K562 (cell line): Measurements from ENCODE around the gene CPM. TPM values are rescaled to one million over a fixed set of nuclear protein-coding genes. Genes with fewer than 3 reads are reported as not detected.

Experiments
- ATAC-seq: fragments of 200-7000 bp; cut with Tn5 transposase; 3 replicates; pipeline ENCODE4 v1.9.1; 2020; ENCODE audit warnings: moderate library complexity
- BruUV-seq: library from RNA; stranded (reverse); fragments of 400-500 nt; replicated peaks from 2 replicates; lab custom pipeline; 2021; lab: Mats Ljungman, UMichigan
- CTCF ChIA-PET: fragments of 300-600 bp; formaldehyde crosslinking; extraction: SDS; loops from one replicate; lab custom pipeline; 2021; ENCODE audit warnings: low intra/inter-chr PET ratio; lab: Yijun Ruan, JAX
- POLR2A ChIA-PET: fragments of 300-600, 350-650 bp; sonication (Branson Sonifier 250); formaldehyde crosslinking; extraction: SDS; loops from one replicate; lab custom pipeline; 2021; ENCODE audit warnings: antibody characterized with exemption, inconsistent platforms; lab: Yijun Ruan, JAX
- DNase-seq, 4 experiments: peaks; one replicate each; pipeline versions ENCODE4 v3.0.0 to v3.0.0-alpha.2; 2011 to 2018; ENCODE audit warnings: low spot score in 3 of 4, mixed read lengths in 3 of 4; ENCODE audit errors: extremely low read depth in 1 of 4
- FAIRE-seq: peaks from 2 replicates; lab custom pipeline; 2011; peaks lifted over from hg19 to GRCh38; lab: Jason Lieb, UNC
- H2AFZ ChIP-seq: 2 replicates; pipeline ENCODE4 v1.6.0; 2011; ENCODE audit warnings: low read depth, low read length, control low read depth, inconsistent platforms
- H3K27ac ChIP-seq: fragments of 200-600 bp; 3 replicates; pipeline ENCODE4 v1.8.0; 2011; ENCODE audit warnings: low read depth, mild to moderate bottlenecking, control low read depth, inconsistent platforms, low read length, moderate library complexity, mixed read lengths; ENCODE audit errors: extremely low read depth
- H3K27me3 ChIP-seq, 2 experiments: fragments of 300-600 bp in 1 of 2; 2 replicates in 1 of 2; 3 replicates in 1 of 2; pipeline versions ENCODE4 v1.6.0 to v1.8.0; 2011; ENCODE audit warnings: inconsistent platforms in 2 of 2, low read length in 2 of 2, mild to moderate bottlenecking in 1 of 2, mixed read lengths in 1 of 2, moderate library complexity in 1 of 2; ENCODE audit not compliant: control insufficient read depth in 2 of 2, insufficient read depth in 2 of 2
- H3K36me3 ChIP-seq: fragments of 300-600 bp; 3 replicates; pipeline ENCODE4 v1.8.0; 2011; ENCODE audit warnings: mild to moderate bottlenecking, low read length, inconsistent platforms; ENCODE audit not compliant: control insufficient read depth, insufficient read depth
- H3K4me1 ChIP-seq, 2 experiments: fragments of 200-600 bp in 1 of 2; replicated peaks in 1 of 2; 2 replicates in 1 of 2; 3 replicates in 1 of 2; pipeline versions ENCODE4 v1.5.1 to v1.8.0; 2011; ENCODE audit warnings: inconsistent platforms in 2 of 2, low read length in 2 of 2, mild to moderate bottlenecking in 1 of 2, mixed read lengths in 1 of 2, moderate library complexity in 1 of 2; ENCODE audit not compliant: control insufficient read depth in 2 of 2, insufficient read depth in 2 of 2
- H3K4me2 ChIP-seq: 2 replicates; pipeline ENCODE4 v1.6.1; 2011; ENCODE audit warnings: low read length, control low read depth, inconsistent platforms, mixed read lengths; ENCODE audit not compliant: insufficient read depth
- H3K4me3 ChIP-seq: fragments of 200-600 bp; sonication (generic), shearing (Covaris generic); 2 replicates; pipeline ENCODE4 v1.5.1; 2016; ENCODE audit warnings: control low read depth, inconsistent platforms
- H3K79me2 ChIP-seq: fragments of 200-600 bp; 3 replicates; pipeline ENCODE4 v1.8.0; 2011; ENCODE audit warnings: low read length, inconsistent platforms; ENCODE audit not compliant: control insufficient read depth, insufficient read depth
- H3K9ac ChIP-seq, 2 experiments: 2 replicates each; pipeline versions ENCODE4 v1.6.0 to v1.6.1; 2011; ENCODE audit warnings: low read depth in 2 of 2, low read length in 2 of 2, control low read depth in 1 of 2, inconsistent platforms in 1 of 2, mild to moderate bottlenecking in 1 of 2, mixed read lengths in 1 of 2; ENCODE audit not compliant: insufficient read depth in 1 of 2
- H3K9me1 ChIP-seq: one replicate; pipeline ENCODE4 v1.6.0; 2011; ENCODE audit warnings: inconsistent platforms, mild to moderate bottlenecking, low read length, moderate library complexity; ENCODE audit not compliant: control insufficient read depth, insufficient read depth
- H3K9me3 ChIP-seq: replicated peaks from 2 replicates; pipeline ENCODE4 v1.5.1; 2011; ENCODE audit warnings: low read depth, low read length, inconsistent platforms; ENCODE audit not compliant: control insufficient read depth, insufficient read depth
- H4K20me1 ChIP-seq: replicated peaks from 2 replicates; pipeline ENCODE4 v1.6.1; 2011; ENCODE audit warnings: low read length, inconsistent platforms, mixed read lengths; ENCODE audit not compliant: control insufficient read depth, insufficient read depth
- FOSL1 ChIP-seq: fragments of 200-800 bp; sonication (Bioruptor generic); conservative IDR thresholded peaks from 2 replicates; pipeline ENCODE4 v1.6.1; 2016; ENCODE audit warnings: missing genetic modification characterization, missing compliant biosample characterization
- HLTF ChIP-seq: fragments of 450-650 bp; IDR thresholded peaks from 2 replicates; pipeline ENCODE4 v1.6.1; 2016
- HNRNPUL1 ChIP-seq: fragments of 200-400 bp; formaldehyde crosslinking; IDR thresholded peaks from 2 replicates; pipeline ENCODE4 v1.6.1; 2017; ENCODE audit warnings: low read length
- RAD21 ChIP-seq, 2 experiments: fragments of 250-450 bp in 1 of 2; fragments of 450-650 bp in 1 of 2; sonication (Bioruptor Pico) in 1 of 2; formaldehyde crosslinking in 1 of 2; IDR thresholded peaks in 1 of 2; conservative IDR thresholded peaks in 1 of 2; 2 replicates each; pipeline versions ENCODE4 v1.4.0 to v1.8.0; 2020 to 2022; ENCODE audit warnings: mild to moderate bottlenecking in 2 of 2, moderate library complexity in 1 of 2
- RBFOX2 ChIP-seq: fragments of 200-400 bp; formaldehyde crosslinking; IDR thresholded peaks from 2 replicates; pipeline ENCODE4 v1.6.1; 2017; ENCODE audit warnings: low read depth, mild to moderate bottlenecking, low read length, moderate library complexity
- STAG1 ChIP-seq: sonication (generic); formaldehyde crosslinking; IDR thresholded peaks from 2 replicates; pipeline ENCODE4 v1.5.0; 2020; ENCODE audit warnings: missing genetic modification reagents, borderline replicate concordance
- ZBTB33 ChIP-seq: sonication (generic); formaldehyde crosslinking; IDR thresholded peaks from 2 replicates; pipeline ENCODE4 v1.8.1; 2023; ENCODE audit warnings: mild to moderate bottlenecking, missing genetic modification reagents
- WGBS: fragments of 100-300 bp; shearing (Covaris generic); methylation state at CpG from one replicate; pipeline ENCODE4 v1.1.6; 2016; ENCODE audit warnings: low coverage, mixed read lengths; ENCODE audit not compliant: insufficient coverage; ENCODE audit errors: missing lambda C conversion rate; 5-methylcytosine and 5-hydroxymethylcytosine counted together
- in situ Hi-C: fragments of 300-500 bp; cut with MboI; formaldehyde crosslinking; loops from 4 replicates; pipeline ENCODE4 v1.15.0; 2018; ENCODE audit warnings: inconsistent platforms, mixed read lengths
- intact Hi-C: fragments of 100-400 bp; cut with micrococcal nuclease; formaldehyde crosslinking; loops from 2 replicates; pipeline ENCODE4 v1.14.2; 2022
- polyA plus RNA-seq, 8 experiments: library from polyadenylated mRNA; depleted of rRNA in 4 of 8; stranded (reverse) in 5 of 8; unstranded in 3 of 8; fragments of >200 nt; fragmentation: Nextera tagmentation in 2 of 8; fragmentation: Illumina TruSeq in 1 of 8; extraction: Ambion mirVana in 2 of 8; extraction: Trizol in 1 of 8; gene quantifications; 2 replicates each; pipeline versions ENCODE4 v1.2.1 to v1.2.3, GENCODE V29; 2011 to 2014; ENCODE audit warnings: inconsistent platforms in 1 of 8, missing spikeins in 1 of 8
- total RNA-seq, 7 experiments: library from RNA; depleted of rRNA in 6 of 7; stranded (reverse); fragments of >200 nt in 6 of 7; fragmentation: Illumina TruSeq in 2 of 7; extraction: Trizol in 2 of 7; gene quantifications; 2 replicates each; pipeline versions ENCODE4 v1.2.1 to v1.2.3, GENCODE V29; 2011 to 2021; ENCODE audit warnings: low replicate concordance in 1 of 7
- TF ChIP-seq, protein P1 (sequence below): sonication (generic); formaldehyde crosslinking; IDR thresholded peaks from 2 replicates; pipeline ENCODE4 v1.8.0; 2022; ENCODE audit warnings: mild to moderate bottlenecking, missing genetic modification reagents

CPM gene
- total and polyA plus RNA-seq, 9 of the 15 experiments (the other 6 are each of a cell fraction or from before 2014, with no cell fraction given) = 0.31 TPM; not detected in 8

- H3K9me1 ChIP-seq = no peaks in the 10 kb centered on the region
- no peaks in the 10 kb centered on the region for H3K9me3 ChIP-seq
- peaks cover 86% of the 10 kb centered on the region for H3K36me3 ChIP-seq
- DNase-seq (no peak), ATAC-seq (no peak)
- 83% methylated on average over 4 of the region's 5 CpGs for WGBS
- no peak overlapping the region for H2AFZ ChIP-seq
- POLR2A ChIA-PET = interaction anchor here (1.3 to 6.7 kb wide), 3 partner anchors 7 to 13 kb away, joined by 4 to 41 read pairs (median 4); partner anchors contain the start of gene MDM2
- H3K4me3 ChIP-seq = no peak overlapping the region
- H3K27me3 ChIP-seq = no peaks in the 10 kb centered on the region
- H3K4me1 ChIP-seq = peaks cover 0 to 13% of the 10 kb centered on the region in 2 experiments; a peak in 4 of 5 replicates
- peaks cover 5% of the 10 kb centered on the region; the same call in 1 of the 2 replicates for H4K20me1 ChIP-seq
- H3K9ac ChIP-seq = no peak overlapping the region
- no TSS peak for BruUV-seq
- TF ChIP-seq RBFOX2 = 0 out of 2 replicates have a peak, but pooled peaks have one; percentile 15
- TF ChIP-seq FOSL1 (tag) = no peak
- TF ChIP-seq, all 486 proteins: peak for 1
- intact Hi-C loops (no loop called here), in situ Hi-C loops (no loop called here)
- CTCF ChIA-PET = no interaction called here
- Histone ChIP-seq H3K27ac (no peak overlapping the region), H3K4me2 (no peak overlapping the region), H3K79me2 (peaks cover 73% of the 10 kb centered on the region)
- no peak for FAIRE-seq
Observed at GRCh38 chr12:68815232-68815927, 117.6 kb downstream of the CPM start.

DNA sequence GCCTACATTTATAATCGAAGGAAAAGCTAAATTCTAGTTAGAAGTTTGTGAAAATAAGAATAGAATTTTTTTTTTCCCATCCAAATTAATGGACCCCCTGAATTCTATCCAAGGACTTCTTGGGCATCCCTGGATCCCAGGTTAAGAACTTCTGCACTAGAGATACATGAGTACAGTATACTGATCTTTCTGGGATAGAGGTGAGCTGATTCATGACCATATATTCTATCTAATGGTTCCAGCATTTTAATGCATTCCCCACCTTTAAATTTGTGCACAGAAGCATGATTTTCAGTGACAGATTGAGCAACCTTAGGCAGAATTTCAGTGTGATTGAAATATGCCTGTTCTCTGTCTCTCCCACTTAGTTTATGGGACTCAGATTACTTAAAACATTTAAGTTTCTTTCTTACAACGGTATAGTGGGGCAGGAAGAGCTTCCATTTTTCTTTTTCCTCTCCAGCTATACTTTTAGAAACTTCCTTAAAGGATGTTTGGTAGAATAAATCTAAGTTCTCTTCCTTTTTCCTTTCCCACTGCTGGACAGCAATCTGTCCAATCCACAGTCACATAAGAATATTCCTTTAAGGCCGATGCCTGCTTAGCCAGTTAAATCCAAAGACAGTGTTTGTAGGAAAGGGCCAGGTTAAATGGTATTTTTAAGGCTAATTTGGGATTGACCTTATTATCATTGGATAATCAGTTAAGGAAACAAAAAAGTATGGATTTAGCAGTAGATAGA, 118.3 kb downstream of the CPM start:
- peaks cover 5% of the 10 kb centered on the region; the same call in 1 of the 2 replicates for H4K20me1 ChIP-seq
- FAIRE-seq (no peak), ATAC-seq (no peak), DNase-seq (no peak)
- no TSS peak for BruUV-seq
- H3K9me3 ChIP-seq = no peaks in the 10 kb centered on the region
- no peaks in the 10 kb centered on the region for H3K27me3 ChIP-seq
- H3K9ac ChIP-seq = no peak overlapping the region
- peaks cover 84% of the 10 kb centered on the region for H3K36me3 ChIP-seq
- no peak overlapping the region for H3K4me2 ChIP-seq
- in situ Hi-C loops (no loop called here), intact Hi-C loops (no loop called here)
- no peaks in the 10 kb centered on the region for H3K9me1 ChIP-seq
- peaks cover 78% of the 10 kb centered on the region for H3K79me2 ChIP-seq
- POLR2A ChIA-PET = interaction anchor here (0.7 to 1.4 kb wide), 3 partner anchors 8 to 22 kb away, joined by 3 to 4 read pairs (median 4); no protein-coding TSS in a partner anchor
- H3K4me1 ChIP-seq = peaks cover 0 to 13% of the 10 kb centered on the region in 2 experiments; a peak in 4 of 5 replicates
- H2AFZ ChIP-seq = no peak overlapping the region
- TF ChIP-seq HLTF (no peak), HNRNPUL1 (no peak), ZBTB33 (CRISPR knock-in tag) (no peak), RBFOX2 (peak; percentile 12; the same call in 1 of the 2 replicates), RAD21 (CRISPR knock-in tag; conservative IDR thresholded peaks at IDR 0.05 in 1 of 2, IDR thresholded peaks at IDR 0.05 in 1 of 2) (no peak), STAG1 (CRISPR knock-in tag) (no peak)
- TF ChIP-seq, protein P1, sequence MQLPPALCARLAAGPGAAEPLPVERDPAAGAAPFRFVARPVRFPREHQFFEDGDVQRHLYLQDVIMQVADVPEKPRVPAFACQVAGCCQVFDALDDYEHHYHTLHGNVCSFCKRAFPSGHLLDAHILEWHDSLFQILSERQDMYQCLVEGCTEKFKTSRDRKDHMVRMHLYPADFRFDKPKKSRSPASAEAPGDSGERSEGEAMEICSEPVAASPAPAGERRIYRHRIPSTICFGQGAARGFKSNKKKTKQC (CRISPR knock-in tag) = no peak
- CTCF ChIA-PET = no interaction called here
- no peak overlapping the region for H3K27ac ChIP-seq
- H3K4me3 ChIP-seq = no peak overlapping the region
- WGBS = 79% methylated on average over 3 of the region's 3 CpGs
